Tibial artery (tissue), 4 donors: Measurements from ENCODE around the gene SULF2.

ENCODE experiments used
- DNase-seq, 2 donors: peaks; one replicate each; pipeline ENCODE4 v3.0.0-alpha.2; 2019
- H3K27ac ChIP-seq, 2 donors: fragments of 200-600 bp; sonication (generic) in 1 of 2; 1 replicate in 1 of 2; 2 replicates in 1 of 2; pipeline ENCODE4 v1.5.1; 2018 to 2019; ENCODE audit warnings: mild to moderate bottlenecking in 1 of 2
- H3K27me3 ChIP-seq, 2 donors: fragments of 200-600 bp; sonication (generic) in 1 of 2; one replicate each; pipeline versions ENCODE4 v1.5.1 to v1.6.0; 2016 to 2019
- H3K36me3 ChIP-seq, 3 donors: fragments of 200-600 bp; sonication (generic) in 2 of 3; one replicate each; pipeline ENCODE4 v1.5.1; 2016 to 2019; ENCODE audit warnings: mild to moderate bottlenecking in 2 of 3
- H3K4me1 ChIP-seq, 4 donors: fragments of 200-600 bp; sonication (generic) in 2 of 4; 1 replicate in 3 of 4; 2 replicates in 1 of 4; pipeline ENCODE4 v1.5.1; 2016 to 2019
- H3K4me3 ChIP-seq, 2 donors: fragments of 200-600 bp; sonication (generic) in 1 of 2; 1 replicate in 1 of 2; 2 replicates in 1 of 2; pipeline ENCODE4 v1.5.1; 2018 to 2019; ENCODE audit warnings: mild to moderate bottlenecking in 2 of 2
- H3K9me3 ChIP-seq, 3 donors: fragments of 200-600 bp; sonication (generic) in 1 of 3; one replicate each; pipeline ENCODE4 v1.5.1; 2016 to 2019
- CTCF ChIP-seq, 2 experiments: fragments of 200-600 bp in 1 of 2; fragments of 450-650 bp in 1 of 2; IDR thresholded peaks; one replicate each; pipeline ENCODE4 v1.5.1; 2017 to 2019; ENCODE audit warnings: antibody characterized with exemption in 2 of 2, mild to moderate bottlenecking in 1 of 2, moderate library complexity in 1 of 2
- intact Hi-C: fragments of 100-400 bp; cut with DNase I; formaldehyde crosslinking; loops from one replicate; pipeline ENCODE4 v1.15.0; 2023; ENCODE audit warnings: low total_unique reads

SULF2 gene

DNA sequence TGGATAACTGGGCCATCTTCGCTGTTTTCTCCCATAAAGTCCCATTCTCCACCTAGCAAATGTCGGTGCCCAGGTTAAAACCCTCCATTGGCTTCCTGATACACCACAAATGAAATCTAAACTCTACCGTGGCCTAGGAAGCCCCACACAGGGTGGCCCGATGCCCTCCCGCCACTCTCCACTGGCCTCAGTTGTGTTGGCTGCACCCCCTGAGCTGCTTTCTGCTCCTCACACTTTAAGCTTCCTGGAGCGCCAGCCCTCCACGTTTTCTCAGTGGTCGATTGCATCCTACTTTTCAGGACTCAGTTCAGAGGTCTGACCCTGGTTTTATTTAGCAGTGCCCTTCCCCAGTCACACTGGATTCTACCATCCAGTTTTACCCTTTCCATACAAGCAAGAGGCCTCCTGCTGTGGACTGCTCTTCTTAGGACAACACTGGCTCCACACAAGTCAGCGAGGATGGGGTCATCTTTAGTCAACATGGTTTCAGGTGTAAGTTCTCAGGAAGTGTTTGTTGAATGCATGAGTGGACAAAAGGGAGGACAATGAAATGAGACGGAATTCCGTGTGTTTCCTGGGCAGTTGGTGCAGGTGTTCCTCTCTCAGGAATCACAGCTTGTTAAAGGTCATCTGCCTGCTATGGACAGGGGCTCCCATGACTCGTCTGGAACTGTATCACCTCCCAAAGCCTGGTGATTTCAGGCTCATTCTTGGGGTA lies 124.1 kb downstream of the SULF2 start:
- no peak for TF ChIP-seq CTCF (IDR thresholded peaks at IDR 0.05)
- Histone ChIP-seq H3K4me3 (no peak overlapping the region), H3K4me1 (peaks cover 4 to 31% (median 14%) of the 10 kb centered on the region in 4 donors), H3K27ac (no peak overlapping the region), H3K36me3 (peaks cover 5 to 44% (median 39%) of the 10 kb centered on the region in 3 donors), H3K9me3 (no peaks in the 10 kb centered on the region), H3K27me3 (no peaks in the 10 kb centered on the region)
- DNase-seq: peak in 1 of 2 donors; percentile 37
- intact Hi-C loops: no loop called here

GRCh38 chr20:47660602-47660905 lies 124.7 kb downstream of the SULF2 start:
- Histone ChIP-seq H3K4me3 (no peak overlapping the region), H3K36me3 (peaks cover 5 to 38% (median 38%) of the 10 kb centered on the region in 3 donors), H3K4me1 (peaks cover 4 to 31% (median 14%) of the 10 kb centered on the region in 4 donors), H3K27ac (no peak overlapping the region), H3K9me3 (no peaks in the 10 kb centered on the region), H3K27me3 (no peaks in the 10 kb centered on the region)
- no peak for DNase-seq
- intact Hi-C loops: no loop called here
- no peak for TF ChIP-seq CTCF (IDR thresholded peaks at IDR 0.05)

DNA sequence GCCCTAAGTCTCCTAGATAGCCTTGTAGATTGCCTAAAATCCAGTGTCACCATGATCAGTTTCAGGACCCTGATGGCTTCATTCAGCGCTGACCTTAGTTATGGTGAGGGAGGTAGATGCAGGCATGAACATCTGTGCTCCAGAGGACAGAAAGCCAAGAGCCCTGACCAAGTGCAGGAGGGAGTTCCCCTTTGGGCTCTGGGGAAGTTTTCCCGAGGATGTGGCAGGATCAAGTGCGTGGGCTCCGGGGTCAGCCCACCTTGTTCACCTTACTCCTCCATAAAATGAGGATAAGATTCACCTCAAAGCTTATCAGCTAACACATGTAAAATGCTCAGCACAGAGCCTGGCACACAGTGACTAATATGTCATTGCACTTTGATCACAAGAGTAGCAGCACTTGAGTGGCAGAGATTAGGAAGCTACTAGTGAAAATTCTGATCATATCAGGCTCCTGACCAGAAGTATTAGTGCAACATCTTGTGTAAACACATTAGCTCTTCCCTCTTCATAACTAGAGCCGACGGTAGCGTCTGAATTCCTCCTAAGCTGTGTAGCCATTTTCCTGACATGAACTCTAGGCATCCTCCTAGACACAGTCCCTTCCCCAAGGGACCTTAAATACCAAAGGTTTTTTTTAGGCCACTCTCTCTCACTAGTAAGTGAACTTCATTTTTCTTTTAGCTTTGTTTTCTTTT lies 125.2 kb downstream of the SULF2 start:
- intact Hi-C loops: no loop called here
- no peak overlapping the region for H3K27ac ChIP-seq

DNA sequence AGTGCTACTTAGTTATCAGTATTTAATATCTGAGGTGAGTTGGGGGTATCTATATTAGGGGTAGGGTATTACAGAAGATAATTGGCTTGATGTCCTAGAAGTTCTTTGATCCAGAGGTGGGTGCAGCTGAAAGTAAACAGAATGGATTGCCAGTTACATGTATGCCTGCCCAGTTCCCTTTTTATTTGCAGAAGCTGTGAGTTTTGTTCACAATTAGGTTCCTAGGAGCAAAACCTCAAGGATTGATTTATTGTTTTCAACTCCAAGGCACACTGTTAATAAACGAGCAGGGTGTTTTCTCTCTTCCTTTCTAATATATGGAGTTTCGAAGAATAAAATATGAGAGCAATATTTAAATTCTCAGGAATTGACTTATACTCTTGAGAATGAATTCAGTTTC lies 129.0 kb downstream of the SULF2 start:
- H3K9me3 ChIP-seq: no peaks in the 10 kb centered on the region
- no peak overlapping the region for H3K4me3 ChIP-seq
- peaks cover 0 to 13% (median 2%) of the 10 kb centered on the region in 4 donors for H3K4me1 ChIP-seq
- intact Hi-C loops: no loop called here
- no peak overlapping the region for H3K27ac ChIP-seq
- TF ChIP-seq CTCF (IDR thresholded peaks at IDR 0.05): no peak
- DNase-seq: no peak
- H3K27me3 ChIP-seq: no peaks in the 10 kb centered on the region
- H3K36me3 ChIP-seq: peaks cover 39 to 66% (median 61%) of the 10 kb centered on the region in 3 donors

More for the DNA sequence above, 125.2 kb downstream of the SULF2 start:
- H3K36me3 ChIP-seq: peaks cover 5 to 38% (median 37%) of the 10 kb centered on the region in 3 donors
- H3K27me3 ChIP-seq: no peaks in the 10 kb centered on the region
- no peaks in the 10 kb centered on the region for H3K9me3 ChIP-seq
- no peak for TF ChIP-seq CTCF (IDR thresholded peaks at IDR 0.05)
- H3K4me3 ChIP-seq: no peak overlapping the region
- H3K4me1 ChIP-seq: peaks cover 4 to 31% (median 14%) of the 10 kb centered on the region in 4 donors
- DNase-seq: no peak

DNA sequence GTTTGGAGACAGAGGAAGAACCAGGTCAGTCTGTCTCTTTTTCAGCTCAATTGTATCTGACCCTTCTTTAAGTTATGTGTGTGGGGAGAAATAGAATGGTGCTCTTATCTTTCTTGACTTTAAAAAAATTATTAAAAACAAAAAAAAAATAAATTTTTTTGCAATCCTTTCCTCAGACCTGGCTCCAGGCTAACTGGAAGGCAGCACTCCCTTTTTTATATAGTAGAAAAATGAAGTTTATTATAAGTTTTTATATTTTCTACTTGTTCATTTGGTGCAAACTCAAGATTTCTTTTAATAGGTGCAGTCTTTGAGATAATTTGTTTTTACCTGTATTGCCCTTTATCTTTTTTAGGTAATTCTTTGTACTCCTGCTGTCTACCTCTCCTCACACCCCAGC lies 129.6 kb downstream of the SULF2 start:
- Histone ChIP-seq H3K4me3 (no peak overlapping the region), H3K9me3 (no peaks in the 10 kb centered on the region), H3K4me1 (peaks cover 0 to 10% (median 2%) of the 10 kb centered on the region in 4 donors), H3K36me3 (peaks cover 45 to 66% (median 63%) of the 10 kb centered on the region in 3 donors), H3K27me3 (no peaks in the 10 kb centered on the region), H3K27ac (no peak overlapping the region)
- intact Hi-C loops: no loop called here
- no peak for DNase-seq
- no peak for TF ChIP-seq CTCF (IDR thresholded peaks at IDR 0.05)
